Iris pigment epithelial cell (primary cell): Measurements from ENCODE around the gene PRRC2B.
"Not testable (repeated sequence)": the region's sequence is repeated elsewhere in the genome, so short reads cannot be mapped to it uniquely, and the experiment has no call there.

Experiments used
- DNase-seq: peaks from one replicate; pipeline ENCODE4 v3.0.0-alpha.2; 2011; ENCODE audit warnings: low read depth

PRRC2B gene

DNA sequence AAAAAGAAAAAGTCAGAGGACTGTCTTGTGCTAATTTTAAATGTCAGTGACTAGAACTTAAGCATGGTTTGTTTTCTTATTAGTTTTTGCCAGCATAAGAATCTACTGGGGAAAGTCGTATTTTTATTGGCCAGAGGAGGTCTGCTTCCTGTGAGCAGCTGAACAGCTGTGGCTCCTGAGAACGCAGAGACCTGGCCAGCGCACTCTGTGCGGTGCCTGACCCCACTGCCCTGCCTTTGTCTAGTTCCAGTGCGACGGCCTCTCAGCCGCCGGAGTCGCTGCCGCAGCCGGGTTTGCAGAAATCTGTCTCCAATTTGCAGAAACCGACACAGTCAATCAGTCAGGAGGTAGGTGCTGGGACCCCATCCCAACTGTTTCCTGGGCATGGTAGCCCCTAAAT, 42.5 kb downstream of the PRRC2B start:
- DNase-seq = peak; percentile 59

DNA sequence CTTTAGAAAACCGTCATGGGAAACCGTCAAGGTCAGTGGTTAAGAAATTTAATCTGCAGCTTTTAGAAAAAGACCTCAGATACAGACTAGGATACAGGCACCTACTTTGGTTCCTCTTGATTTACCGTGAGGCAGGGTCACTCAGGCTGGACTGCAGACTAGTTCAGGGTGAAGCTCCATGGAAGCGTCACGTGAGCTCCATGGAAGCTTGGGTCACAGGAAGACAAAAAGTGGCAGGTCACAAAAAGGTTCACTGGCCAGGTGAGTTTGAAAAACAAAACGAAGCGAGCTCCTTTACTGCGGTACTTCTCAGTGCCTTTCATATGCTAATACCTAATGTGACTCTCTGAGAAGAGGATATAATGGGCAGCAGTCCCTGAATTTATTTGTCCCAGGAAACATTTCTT, 43.0 kb downstream of the PRRC2B start:
- no peak for DNase-seq

DNA sequence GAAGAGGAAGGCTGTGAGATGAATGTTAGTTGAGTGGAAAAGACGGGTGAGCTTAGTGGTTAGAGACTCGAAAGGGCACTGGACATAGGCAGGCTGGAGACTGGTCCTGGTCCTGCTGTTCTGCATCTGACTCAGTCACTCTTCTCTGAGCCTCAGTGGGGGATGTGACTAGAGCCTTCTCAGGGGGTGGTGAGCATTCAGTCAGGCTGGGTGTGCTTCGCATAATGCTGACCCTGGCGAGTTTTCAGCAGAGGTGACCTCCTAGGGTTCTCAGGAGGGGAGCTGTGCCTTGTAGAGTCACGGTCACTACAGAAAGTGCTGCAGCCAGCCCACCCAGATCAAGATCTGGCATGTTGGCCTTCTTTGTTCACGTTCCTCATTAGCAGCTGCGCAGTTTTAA, 44.3 kb downstream of the PRRC2B start:
- DNase-seq = no peak

DNA sequence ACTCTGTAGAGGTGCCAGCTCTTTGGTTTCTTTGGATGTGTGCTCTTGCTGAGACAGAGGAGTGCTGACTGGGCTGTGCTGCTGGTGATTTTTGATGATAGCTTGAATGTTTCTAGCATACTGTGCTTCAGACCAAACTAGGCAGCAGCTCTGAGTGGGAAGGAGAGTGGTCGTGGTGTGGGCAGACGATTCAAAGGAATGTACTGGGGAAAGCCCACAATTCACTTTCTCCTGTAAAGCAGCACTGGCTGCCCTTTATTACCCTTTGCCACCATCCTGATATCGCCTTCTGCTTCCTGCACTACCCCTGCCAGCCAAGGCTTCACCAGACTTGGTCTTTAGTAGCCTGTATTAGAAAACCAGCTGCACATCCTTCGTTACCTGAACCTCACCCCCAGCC, 45.3 kb downstream of the PRRC2B start:
- no peak for DNase-seq

DNA sequence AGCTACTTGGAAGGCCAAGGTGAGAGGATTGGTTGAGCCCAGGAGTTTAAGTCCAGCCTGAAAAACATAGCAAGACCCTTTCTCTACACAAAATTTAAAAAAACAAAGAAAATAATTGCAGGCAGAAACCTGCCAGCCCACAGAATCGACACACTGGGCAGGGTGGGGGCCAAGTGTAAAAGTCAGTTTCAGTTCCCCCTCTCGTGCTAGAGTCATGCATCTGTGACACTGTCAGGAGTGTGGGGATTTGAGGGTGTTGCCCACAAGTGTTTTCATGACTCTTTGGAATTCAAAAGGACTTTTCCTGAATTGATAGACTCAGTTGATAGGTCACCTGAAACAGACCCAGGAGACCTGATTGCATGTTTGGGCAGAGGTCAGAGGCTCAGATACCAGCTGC, 47.6 kb downstream of the PRRC2B start:
- no peak for DNase-seq

DNA sequence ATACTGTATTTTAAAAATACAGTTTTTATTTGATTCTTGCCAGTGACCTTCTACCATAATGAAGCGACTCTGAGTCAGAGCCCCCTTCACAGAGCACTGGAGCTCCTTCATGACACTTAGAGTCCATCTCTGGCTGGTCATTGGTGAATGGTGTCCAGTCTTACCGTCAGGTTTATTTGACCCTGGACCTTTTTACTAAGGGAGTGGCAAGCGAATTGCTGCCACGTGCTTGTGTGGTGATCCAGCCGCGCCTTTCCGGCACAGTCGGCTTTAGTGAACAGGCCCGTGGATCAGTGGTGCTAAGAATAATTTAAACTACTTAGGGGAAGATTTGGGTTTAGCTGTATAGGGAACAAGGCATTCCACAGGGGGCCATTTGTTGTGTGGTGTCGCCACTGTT, 48.5 kb downstream of the PRRC2B start:
- no peak for DNase-seq

DNA sequence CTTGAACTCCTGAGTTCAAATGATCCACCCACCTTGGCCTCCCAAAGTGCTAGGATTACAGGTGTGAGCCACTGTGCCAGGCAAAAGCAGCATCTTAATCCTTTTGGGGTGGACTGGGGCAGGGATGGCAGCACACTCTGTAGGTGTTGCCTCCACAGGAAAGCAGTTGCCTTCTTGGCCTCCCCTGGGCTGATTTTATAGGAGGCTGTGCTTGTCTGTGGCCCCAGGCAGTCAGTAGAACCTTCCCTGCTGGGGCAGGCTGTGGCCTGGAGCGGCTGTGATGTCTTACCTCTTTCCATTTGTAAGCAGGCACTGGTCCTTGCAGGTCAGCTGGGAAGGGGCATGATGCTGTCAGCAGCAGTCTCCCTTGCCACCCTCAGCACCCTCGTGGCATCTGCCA, 49.8 kb downstream of the PRRC2B start:
- DNase-seq = no peak

DNA sequence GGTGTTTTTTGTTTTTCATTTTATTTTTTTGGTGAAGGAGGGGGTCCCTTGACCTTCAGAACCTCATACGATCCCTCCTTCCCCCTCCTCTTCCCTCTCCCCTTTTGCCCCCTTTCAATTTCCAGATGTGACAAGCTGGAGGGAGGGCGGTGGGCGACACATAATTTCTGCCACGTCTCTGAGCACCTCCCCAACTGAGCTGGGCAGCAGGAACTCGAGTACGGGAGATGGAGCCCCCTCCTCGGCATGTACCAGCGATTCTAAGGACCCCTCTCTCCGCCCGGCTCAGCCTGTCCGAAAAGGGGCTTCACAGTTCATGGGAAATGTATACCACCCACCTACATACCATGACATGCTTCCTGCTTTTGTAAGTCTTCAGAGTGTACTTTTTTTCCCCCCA, 52.4 kb downstream of the PRRC2B start:
- DNase-seq = no peak

DNA sequence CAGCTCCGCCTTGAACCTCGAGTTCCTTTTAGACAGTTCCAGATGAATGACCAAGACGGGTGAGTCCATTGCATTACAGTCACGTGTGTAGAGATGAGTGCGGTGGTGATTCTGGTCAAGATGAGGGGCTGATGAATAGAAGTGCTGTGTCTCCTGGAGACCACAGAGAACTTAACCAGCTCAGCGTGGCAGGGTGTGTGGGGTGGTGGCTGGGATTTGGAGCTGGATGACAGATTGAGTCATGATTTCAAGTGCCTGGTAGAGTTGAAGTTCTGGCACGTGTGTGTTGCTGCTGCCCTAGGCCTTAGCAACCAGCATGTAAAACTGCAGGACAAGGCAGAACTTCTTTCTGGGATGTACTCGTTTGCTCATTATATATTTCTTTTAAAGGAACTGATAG, 53.3 kb downstream of the PRRC2B start:
- DNase-seq = no peak

DNA sequence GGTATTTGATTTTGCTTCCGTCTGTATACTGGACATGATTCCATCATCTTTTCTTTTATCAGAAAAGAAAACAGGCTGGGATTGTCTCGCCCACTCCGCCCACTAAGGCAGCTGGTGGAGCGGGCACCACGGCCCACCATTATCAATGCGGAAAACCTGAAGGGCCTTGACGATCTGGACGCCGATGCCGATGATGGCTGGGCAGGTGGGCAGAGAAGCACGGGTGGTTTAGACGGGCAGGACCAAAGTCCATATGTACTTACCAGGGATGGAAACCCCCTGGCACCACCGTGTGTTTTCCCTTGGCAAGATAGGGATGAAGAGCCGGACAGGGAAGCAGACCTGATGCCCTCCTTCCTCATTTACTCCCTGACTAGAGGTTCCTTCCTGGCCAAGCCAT, 53.7 kb downstream of the PRRC2B start:
- no peak for DNase-seq

DNA sequence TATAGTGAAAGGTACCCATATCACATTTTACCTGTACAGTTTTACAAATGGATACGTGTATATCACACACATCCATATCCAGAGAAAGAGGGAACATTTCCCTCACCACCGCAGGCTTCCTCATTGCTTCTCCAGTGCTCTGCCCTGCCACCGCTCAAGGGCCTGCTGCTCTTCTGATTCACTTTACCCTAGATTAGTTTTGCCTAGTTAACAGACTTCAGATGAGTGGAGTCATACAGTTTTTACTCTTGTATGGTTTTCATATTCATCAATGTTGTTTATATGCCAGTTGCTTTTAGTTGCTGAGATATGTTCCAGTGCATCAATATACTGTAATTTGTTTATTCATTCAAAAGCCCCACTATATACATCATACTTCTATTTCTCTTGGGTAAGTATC, 54.9 kb downstream of the PRRC2B start:
- no peak for DNase-seq

DNA sequence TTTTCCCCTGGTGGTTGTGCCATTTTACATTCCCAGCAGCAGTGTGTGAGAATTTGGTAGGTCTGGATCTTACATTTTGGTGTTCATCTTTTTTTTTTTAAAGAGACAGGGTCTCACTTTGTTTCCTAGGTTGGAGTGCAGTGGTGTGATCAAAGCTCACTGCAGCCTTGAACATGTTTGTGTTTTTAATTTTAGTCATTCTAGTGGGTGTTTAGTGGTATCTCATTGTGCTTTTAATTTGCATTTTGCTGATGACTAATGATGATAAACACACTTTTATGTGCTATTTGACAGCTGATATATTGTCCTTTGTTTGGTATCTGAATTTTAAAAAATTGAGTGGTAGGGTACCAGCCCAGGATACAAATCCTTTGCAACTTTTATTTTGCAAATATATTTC, 55.4 kb downstream of the PRRC2B start:
- no peak for DNase-seq

DNA sequence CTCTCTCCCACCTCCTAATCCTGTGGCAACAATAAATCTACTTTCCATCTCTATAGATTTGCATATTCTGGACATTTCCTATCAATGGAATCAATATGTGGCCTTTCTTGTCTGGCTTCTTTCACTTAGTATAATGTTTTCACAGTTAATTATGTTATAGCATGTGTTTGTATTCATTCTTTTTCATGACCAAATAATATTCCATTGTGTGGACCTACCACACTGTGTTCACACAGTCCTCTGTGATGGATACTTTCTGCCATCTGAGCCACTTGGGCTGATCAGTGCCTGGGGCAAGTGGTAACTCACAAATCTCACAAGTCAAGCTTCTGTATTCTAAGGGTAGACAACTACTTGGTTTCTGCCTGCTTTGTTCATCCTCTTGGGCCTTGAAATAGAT, 60.1 kb downstream of the PRRC2B start:
- DNase-seq = no peak

DNA sequence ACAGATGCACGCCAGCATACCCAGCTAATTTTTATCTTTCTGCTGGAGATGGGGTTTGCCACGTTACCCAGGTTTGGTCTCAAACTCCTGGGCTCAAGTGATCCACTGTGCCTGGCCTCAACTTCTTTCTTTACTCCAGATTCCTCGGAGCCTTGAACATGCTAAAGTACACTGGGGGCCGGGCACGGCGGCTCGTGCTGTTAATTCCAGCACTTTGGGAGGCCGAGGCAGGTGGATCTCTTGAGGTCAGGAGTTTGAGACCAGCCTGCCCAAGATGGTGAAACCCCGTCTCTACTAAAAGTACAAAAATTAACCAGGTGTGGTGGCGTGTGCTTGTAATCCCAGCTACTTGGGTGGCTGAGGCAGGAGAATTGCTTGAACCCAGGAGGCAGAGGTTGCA, 61.8 kb downstream of the PRRC2B start:
- not testable (repeated sequence) for DNase-seq

DNA sequence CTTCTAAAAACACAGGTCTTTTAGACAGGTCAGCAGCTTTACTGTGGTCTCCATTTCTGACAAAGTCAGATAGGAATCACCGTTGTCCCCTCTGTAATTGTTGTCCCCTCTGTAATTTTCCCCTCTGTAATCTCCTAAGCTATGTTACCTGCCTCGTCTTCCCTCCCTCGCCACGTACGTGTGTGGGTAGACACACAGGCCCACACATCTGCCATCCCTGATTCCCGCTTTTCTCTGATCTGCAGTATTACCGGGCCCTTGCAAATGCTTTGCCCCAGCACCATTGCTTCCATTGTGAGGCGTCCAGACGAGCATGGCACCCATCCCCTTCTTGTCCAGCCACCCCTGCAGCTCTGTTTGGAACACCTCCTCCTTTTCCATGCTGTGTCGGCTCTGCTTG, 63.9 kb downstream of the PRRC2B start:
- DNase-seq = no peak

DNA sequence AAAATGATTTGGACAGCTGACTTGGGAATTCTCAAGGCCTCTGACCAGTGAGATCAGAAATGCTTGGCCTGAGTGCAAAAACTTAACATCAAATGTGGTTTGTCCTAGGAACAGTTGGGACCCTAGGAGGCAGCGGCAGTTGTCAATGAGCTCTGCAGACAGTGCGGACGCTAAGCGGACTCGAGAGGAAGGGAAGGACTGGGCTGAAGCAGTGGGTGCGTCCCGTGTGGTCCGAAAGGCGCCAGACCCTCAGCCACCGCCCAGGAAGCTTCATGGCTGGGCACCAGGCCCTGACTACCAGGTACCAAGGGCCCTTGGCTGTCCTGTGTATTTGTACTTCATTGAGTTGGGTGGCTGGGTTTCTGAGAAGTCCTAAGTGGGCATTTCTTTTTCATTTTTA, 65.2 kb downstream of the PRRC2B start:
- DNase-seq = no peak

DNA sequence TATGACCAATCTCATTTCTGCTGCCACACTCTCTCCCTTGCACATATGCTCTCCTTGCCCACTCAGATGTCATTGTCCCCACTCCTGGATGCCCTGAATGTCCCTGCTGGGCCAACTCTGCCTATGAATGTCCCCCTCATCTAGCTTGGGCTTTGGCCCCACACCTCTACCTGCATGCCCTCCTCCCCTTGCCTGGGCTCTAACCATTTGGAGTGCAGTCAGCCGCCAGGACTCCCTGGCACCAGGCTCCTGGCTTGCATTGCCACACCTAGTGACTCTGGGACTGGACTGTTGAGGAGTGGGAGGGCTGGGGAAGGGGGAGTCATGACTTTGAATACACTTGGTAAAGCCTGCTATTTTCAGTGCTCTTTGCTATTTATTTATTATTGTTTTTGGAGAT, 67.3 kb downstream of the PRRC2B start:
- no peak for DNase-seq

DNA sequence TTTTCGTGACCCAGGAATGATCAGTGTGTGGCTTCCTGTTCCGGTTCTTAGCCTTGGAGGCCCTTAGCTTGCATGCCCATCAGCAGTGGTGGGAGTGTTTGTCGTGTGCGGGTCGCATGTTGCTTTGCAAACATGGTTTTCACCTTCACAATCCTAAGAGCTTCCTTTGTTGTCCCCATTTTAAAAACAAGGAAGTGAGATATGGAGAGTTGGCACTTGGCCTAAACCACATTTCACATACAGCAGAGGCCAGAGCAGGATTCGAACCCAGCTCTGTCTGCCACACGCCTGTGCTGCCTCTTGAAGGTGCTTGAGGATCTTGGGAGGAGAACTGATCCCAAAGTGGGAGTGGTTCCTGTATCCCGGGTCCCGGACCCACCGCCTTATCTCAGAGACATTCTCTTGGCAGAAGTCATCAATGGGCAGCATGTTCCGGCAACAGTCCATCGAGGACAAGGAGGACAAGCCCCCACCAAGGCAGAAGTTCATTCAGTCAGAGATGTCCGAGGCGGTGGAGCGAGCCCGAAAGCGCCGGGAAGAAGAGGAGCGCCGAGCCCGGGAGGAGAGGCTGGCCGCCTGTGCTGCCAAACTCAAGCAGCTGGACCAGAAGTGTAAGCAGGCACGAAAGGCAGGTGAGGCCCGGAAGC, 70.6 kb downstream of the PRRC2B start:
- DNase-seq = peak; percentile 6

DNA sequence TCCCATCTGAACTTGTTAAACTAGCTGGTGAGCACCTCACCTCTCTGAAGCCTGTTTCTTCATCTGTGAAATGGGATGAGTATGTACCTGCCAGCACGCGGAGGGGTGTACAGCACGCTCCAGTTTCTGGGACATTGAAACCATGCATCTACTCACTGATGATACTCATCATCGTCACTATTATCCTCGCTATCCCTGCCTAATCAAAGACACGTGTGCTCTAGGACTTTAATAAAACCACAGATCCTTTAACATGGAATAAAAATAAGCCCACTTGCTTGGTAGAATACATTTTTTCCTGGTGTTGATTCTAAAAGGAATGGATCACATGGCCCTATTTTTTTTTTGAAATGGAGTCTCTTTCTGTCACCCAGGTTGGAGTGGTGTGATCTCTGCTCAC, 71.5 kb downstream of the PRRC2B start:
- DNase-seq = no peak

DNA sequence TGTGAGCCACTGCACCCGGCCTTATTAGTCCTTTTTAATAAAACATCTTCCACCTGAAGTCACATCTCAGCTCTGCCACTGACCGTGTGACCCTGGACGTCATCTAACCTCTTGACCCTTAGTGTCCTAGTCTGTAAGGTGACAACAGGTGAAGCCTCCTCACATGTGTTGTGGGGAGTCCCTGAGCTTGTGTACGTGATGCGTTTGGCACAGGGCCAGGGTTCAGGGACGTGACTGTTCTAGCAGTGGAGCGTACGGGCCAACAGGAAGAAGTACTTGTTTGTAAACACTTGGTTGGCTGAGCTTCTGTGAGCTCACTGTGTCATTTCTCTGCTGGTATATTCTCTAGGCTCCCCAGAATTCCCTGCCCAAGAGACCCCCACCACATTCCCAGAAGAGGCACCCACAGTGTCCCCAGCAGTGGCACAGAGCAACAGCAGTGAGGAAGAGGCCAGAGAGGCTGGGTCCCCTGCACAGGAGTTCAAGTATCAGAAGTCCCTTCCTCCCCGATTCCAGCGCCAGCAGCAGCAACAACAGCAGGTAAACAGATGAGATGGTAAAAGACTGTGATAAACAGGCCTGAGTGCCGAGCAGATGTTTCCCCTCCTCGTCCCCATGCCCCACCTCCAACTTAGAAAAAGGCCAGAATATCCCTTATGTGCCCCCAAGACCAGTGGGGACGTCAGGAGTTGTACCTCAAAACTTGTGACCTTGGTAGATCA, 73.5 kb downstream of the PRRC2B start:
- peak; percentile 7 for DNase-seq

DNA sequence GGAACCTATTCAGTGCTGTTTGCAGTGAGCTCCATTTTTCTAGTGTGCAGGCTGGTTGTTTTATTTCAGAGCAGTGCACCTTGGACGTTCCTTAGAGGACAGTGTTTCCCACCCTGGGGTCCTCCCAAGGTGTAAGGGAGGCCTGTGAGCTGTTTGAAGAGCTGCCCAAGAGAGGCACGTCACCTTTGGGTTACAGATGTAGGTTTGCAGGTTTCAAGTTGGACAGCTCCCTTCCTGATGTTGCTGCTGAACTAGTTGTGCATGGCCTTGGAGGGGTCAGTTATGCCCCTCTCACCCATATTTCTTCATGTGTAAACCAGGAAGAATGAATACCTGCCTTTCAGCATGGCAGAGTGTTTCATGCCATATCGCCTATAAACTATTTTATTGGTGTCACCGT, 74.1 kb downstream of the PRRC2B start:
- no peak for DNase-seq

DNA sequence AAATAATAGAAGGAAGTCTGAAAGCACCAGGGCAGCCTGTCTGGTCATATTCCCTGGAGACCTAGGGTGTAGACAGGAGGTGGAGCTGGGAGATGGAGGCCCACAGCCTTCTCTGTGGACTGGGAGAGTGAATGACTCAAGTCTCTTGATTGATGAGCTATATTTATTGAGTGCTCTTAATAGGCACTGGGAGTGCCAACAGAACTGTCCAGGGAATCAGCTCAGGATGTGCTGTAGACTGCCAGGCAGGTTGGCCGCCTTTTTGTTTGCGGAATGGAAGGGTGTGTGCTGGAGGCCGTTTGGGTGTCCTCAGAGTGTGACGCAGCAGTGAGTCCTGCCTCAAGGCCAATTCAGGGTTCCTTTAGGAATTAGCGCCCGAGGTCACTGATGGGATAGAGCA, 75.5 kb downstream of the PRRC2B start:
- no peak for DNase-seq

DNA sequence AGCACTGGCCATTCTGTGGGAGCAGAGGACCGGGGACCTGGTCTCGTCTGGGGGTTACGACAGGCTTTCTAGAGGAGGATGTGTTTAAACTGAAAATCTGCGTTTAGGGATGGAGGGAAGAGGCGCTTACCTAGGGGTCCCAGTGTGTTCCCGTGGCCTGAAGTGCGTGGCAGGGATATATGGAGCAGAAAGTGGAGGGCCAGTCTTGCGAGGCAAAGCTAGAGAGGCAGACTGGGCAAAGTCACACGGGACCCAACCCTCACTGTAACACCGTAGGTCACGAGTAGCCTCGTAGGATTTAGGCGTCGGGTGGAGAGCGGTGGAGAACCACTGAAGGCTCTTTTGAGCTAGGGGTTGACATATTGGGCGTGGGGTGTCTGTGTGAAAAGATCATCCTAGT, 76.1 kb downstream of the PRRC2B start:
- no peak for DNase-seq

DNA sequence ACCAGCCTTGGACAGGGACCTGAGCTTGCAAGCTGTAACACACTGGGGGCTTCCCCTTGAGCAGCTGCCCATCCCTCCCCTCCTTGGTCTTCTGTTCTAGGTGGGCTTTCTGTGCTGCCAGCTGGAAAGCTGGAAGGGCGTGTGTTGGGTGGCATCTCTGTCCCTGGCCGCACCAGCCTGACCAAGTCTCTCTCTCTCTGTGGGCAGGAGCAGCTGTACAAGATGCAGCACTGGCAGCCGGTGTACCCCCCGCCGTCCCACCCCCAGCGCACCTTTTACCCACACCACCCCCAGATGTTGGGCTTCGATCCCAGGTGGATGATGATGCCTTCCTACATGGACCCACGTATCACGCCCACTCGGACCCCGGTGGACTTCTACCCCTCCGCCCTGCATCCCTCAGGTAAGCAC, 76.7 kb downstream of the PRRC2B start:
- no peak for DNase-seq
